ENCODE results near the gene RFXAP.
A peak's percentile ranks its signal among the peaks of the same experiment; 100 is the strongest.

RFXAP gene

GRCh38 chr13:36870050-36870692 is 51.1 kb downstream of the RFXAP start:
- no peak for DNase-seq

GRCh38 chr13:36872621-36873020 is 53.6 kb downstream of the RFXAP start:
- peak; percentile 42 to 51 for DNase-seq

GRCh38 chr13:36875431-36875830 is 56.4 kb downstream of the RFXAP start:
- DNase-seq = no peak

- no peak for DNase-seq
Measured at GRCh38 chr13:36875961-36876360, 56.9 kb downstream of the RFXAP start.

Data from hippocampal formation (tissue), 2 donors.